ENCODE measurements around the gene AGAP5. TPM values are rescaled to one million over a fixed set of nuclear protein-coding genes. Genes with fewer than 3 reads are reported as not detected.

The AGAP5 gene
- total RNA-seq, 1 donor from 2014 or later: 1.9 TPM

- DNase-seq: no peak
These were observed 47.2 kb downstream of the AGAP5 start for GRCh38 chr10:73650537-73651331.

DNA sequence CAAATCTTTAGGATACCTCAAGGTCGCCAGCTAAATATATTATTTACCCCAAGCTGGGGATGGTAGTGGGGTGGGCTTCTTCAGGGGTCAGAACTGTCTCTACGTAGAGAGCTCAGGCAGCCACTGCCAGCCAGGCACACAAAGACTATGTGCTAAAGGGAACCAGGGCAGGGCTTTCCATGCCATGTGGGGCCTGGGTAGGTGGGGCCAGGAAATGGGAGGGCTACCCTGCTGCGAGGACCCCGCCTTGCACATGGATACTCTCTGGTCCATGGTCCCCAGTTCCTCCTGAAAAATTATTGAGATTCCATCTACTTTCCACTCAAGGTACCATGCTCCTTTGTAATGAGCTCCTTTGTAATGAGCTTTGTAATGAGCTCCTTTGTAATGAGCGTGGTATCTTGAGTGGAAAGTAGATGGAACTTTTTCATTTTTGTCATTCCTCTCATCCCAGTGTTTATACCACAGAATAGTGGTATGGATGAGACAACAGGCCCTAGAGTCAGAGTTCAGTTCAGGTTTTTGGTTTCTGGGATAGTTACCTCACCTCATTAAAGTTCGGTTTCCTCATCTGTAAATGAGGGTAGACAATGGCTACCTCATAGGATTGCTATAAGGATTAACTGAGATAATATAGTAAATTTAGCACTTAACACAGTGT is 47.9 kb downstream of the AGAP5 start:
- no peak for DNase-seq

DNA sequence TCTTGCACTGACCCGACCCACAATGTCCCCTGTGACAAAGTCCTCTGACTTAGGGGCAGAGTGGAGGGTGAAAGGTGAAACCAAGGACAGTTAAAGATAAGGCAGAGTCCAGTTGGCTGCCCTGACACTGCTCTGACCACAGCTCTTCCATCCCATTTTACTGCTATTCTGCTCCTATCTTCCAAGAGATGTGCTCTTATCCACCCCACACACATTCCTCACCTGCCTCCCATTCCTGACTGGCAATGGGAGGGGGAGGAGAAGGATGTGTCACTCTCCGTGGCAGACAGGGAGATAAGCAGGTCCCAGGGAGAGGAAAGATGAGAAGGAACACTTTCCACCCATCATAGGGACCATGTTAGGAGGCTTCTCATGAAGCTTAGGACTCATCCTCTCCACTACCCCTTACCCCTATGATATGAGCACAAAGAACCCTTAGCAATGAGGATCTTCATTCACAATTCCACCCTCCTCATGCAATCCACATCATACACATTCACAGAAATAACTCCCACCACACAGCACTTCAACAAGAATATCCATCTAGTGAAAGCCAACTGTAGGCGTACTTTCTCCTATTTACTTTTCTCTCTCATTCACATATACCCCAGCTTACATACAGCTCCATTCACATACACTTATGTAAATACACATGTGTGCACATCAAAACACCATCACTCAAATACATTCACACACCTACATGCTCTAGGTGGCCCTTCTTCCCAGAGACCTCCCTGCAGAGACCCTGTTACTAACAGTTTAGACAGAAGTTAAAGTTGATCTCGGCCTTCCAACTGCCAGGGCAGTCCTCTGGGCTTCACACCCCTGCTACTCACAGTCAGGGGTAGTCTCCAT is 48.7 kb downstream of the AGAP5 start:
- no peak for DNase-seq

GRCh38 chr10:73647875-73648651 is 49.8 kb downstream of the AGAP5 start:
- no peak for DNase-seq

DNA sequence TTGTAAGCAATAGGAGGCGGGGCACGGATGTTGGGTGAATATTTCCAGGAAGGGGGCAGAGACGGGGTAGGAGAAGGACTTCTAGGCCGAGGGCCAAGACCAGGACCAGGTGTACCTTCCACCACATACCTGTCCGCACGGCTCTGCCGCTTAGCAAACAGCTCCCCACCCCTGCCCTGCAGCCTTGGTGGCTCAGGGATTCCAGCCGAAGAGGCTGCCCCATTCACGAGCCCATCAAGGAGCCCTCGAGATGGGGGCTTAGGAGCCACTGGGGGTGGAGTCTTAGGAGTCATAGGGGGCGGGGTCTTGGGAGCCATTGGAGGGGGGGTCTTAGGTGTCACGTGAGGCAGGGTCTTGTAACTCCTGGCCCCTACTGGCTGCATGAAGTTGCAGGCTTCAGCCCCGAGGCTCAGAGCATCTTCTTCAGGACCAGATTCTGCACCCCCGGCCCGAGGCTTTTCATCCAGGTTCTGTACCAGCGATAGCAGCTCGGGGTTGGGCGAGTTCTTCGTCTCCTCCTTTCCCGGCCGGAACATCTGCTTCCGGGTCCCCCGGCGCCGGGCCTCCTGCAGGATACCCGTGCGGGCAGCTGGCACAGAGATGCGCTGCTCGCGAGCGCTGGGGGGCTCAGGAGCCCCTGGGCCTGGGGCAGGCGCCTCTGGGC is 50.6 kb downstream of the AGAP5 start:
- DNase-seq: peak; percentile 46

DNA sequence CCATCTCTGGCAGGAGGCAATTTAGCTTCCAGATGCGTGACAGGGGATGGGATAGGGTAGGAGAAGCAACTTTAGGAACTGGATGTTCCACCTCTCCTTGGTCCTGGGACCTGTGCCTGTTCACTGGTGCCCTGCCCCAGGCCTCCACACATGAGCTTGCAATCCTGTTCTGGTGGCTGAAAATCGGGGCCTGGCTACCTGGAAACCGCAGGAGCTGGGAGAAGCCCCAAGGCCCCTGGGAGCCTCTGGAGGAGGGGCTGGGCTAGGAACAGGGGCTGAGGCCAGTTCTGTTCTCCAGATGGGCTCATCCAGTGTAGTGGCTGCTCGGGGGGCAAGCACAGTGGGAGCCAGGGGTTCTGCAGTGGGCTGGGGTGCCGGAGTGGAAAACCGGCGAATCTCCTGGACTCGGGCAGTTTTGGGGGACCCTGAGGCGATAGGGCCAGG is 51.3 kb downstream of the AGAP5 start:
- no peak for DNase-seq

GRCh38 chr10:73645251-73645650 is 52.7 kb downstream of the AGAP5 start:
- no peak for DNase-seq

GRCh38 chr10:73644767-73645166 is 53.1 kb downstream of the AGAP5 start:
- no peak for DNase-seq

- DNase-seq: peak; percentile 81
These were observed 53.7 kb downstream of the AGAP5 start for GRCh38 chr10:73644015-73644743.

DNA sequence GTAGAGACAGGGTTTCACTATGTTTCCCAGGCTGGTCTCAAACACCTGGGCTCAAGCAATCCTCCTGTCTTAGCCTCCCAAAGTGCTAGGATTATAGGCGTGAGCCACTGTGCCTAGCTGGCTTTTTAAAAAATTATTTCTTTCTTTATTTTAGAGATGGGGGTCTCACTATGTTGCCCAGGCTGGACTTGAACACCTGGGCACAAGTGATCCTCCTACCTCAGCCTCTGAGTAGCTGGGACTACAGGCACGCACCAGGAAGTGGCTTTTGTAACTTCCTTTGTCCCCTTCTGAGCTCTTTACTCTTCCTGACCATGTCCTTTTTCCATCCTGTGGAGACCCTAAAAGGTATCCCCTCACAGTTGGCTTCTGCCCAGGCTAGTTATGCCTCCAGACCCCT is 54.5 kb downstream of the AGAP5 start:
- DNase-seq: no peak

DNA sequence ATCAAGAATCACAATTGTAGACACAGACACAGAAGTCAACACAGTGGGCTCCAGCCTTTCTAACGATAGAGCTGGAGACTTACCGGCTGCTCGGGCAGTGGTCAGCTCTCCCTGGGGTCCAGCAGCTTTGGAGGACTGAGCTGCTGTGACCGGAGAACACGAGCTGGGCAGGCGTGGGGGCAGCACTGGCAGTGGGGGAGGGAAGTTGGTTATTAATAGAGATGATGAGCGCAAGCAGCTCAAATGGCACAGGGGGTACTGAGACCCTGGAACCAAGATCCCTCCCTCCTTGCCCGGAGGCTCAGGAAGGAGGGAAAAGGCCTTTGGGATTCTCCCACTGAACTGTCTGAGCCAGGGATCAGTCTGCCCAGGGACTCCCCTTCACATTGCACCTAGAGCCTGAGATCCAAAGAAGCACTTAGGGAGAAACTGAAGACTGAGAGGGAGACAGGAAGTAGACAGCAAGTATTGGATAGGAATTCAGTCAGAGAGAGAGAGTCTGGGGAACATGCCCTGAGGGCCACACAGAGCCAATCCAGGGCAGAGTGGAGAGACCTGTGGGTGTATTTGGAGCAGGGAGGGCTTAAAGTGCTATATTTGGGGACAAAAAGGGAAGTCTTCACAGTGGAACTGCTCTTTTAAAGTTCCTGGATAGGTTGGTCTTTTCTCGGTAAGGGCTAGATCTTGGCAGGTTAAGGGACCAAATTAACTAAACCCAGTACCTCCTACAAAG is 56.4 kb downstream of the AGAP5 start, which contains the start of gene MYOZ1:
MYOZ1 (minus strand) TSS at position 147 of the 733 bp plus-strand sequence. CDS start 1,457 bp downstream, outside the sequence.
- no peak for DNase-seq

GRCh38 chr10:73639286-73639685 is 58.6 kb downstream of the AGAP5 start:
- DNase-seq: no peak

- no peak for DNase-seq
These were observed 62.1 kb downstream of the AGAP5 start for GRCh38 chr10:73635781-73636180.

GRCh38 chr10:73634421-73634820 is 63.5 kb downstream of the AGAP5 start:
- DNase-seq: no peak

DNA sequence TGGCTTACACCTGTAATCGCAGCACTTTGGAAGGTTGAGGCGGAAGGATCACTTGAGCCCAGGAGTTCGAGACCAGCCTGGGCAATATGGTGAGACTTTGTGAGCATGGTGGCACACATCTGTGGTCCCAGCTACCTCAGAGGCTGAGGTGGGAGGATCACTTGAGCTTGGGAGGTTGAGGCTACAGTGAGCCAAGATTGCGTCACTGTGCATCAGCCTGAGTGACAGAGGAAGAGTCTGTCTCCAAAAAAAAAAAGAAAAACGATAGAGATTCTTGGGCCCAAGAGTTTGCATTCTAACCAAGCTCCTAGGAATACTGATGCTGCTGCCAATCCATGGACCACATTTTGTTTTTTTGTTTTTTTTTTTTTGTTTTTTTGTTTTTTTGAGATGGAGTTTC is 68.7 kb downstream of the AGAP5 start:
- DNase-seq: no peak

GRCh38 chr10:73628405-73628804 is 69.5 kb downstream of the AGAP5 start:
- DNase-seq: no peak

DNA sequence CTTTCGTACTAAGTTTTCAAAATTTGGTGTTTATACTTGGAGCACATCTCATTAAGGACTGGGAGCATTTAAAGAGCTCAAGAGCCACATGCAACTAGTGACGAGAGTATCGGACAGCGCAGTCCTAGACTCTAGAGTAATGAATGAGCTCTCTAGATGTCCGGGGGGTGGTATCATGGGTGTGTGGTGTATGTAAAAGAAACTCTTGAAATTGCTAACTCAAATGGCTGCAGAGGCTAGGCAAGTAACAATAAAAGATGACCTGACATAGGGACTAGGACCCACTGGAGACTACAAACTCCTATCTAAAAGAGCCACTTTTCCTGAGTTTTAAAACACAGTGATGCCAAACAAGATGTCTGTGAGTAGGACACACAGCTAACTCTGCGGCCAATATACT is 70.6 kb downstream of the AGAP5 start:
- DNase-seq: no peak

- peak; percentile 99 for DNase-seq
These were observed 71.8 kb downstream of the AGAP5 start for GRCh38 chr10:73625884-73626752.

Measured in dermis blood vessel endothelial cell (primary cell).